ENCODE data around the gene JRKL.
A peak's percentile ranks its signal among the peaks of the same experiment; 100 is the strongest.

JRKL gene

DNA sequence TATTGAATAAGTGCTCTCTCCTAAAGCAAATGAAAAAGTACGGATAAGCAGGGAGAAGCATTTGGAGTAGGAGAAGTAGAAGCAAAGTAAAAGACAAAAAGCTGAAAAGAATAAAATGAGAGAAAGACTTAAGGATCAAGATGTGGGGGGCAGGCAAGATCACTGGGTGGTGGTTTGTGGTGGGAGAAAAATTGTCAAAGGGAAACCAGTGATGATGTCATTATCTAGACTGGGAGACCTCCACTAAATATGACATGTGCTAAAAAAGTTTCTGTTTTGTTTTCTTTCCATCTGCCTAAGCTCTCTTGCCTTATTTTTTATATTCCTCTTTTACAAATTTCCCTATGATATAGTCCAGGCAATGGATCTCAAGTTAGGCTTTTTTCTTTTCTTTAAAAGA is 32.0 kb upstream of the JRKL start:
- no peak overlapping the region for H3K4me3 ChIP-seq (replicated peaks; ENCODE audit: low read depth, low read length)
- TF ChIP-seq, protein P1, sequence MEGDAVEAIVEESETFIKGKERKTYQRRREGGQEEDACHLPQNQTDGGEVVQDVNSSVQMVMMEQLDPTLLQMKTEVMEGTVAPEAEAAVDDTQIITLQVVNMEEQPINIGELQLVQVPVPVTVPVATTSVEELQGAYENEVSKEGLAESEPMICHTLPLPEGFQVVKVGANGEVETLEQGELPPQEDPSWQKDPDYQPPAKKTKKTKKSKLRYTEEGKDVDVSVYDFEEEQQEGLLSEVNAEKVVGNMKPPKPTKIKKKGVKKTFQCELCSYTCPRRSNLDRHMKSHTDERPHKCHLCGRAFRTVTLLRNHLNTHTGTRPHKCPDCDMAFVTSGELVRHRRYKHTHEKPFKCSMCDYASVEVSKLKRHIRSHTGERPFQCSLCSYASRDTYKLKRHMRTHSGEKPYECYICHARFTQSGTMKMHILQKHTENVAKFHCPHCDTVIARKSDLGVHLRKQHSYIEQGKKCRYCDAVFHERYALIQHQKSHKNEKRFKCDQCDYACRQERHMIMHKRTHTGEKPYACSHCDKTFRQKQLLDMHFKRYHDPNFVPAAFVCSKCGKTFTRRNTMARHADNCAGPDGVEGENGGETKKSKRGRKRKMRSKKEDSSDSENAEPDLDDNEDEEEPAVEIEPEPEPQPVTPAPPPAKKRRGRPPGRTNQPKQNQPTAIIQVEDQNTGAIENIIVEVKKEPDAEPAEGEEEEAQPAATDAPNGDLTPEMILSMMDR (IDR thresholded peaks at IDR 0.05; ENCODE audit: low read length, missing control alignments), result no peak
- no peak for DNase-seq (ENCODE audit: low read depth)

DNA sequence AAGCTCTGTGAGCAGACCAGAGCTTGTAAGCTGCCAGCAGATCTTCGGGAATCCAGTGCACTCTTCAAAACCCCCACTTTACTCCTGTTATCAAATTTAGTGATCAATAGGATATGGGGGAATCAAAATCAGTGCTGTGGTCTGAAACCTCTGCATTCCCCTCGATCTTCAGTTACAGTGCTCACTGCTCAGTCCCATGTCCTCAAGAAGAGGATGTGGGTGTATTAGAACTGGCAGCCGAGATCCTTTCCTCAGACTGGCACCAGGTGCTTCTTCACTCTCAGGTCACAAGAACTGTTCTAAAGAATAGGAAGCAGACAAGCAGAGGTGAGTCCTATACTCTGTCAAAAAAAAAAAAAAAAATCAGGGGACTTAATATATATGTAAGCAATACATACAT is 31.5 kb upstream of the JRKL start:
- H3K4me3 ChIP-seq (replicated peaks; ENCODE audit: low read depth, low read length), result no peak overlapping the region
- TF ChIP-seq, protein P1 (IDR thresholded peaks at IDR 0.05; ENCODE audit: low read length, missing control alignments), result no peak
- no peak for DNase-seq (ENCODE audit: low read depth)

DNA sequence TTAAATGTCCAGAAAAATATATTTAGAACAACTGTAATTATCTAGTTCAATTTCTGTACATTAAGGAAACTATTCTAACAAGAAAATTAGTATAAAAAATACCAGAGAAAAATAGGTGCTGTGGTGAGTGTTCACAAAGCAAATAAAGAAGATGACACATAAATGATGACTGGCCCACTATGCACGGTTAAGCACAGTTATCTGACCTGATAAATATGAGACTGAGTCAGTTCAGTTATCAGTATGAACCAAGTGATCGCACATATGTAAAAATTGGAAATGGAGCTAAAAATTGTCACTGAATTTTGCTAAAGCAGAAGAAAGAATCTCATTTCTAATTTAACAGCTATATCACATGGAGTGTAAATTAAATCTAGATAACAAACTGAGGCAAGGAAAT is 28.0 kb upstream of the JRKL start:
- DNase-seq (ENCODE audit: low read depth), result peak; percentile 4
- TF ChIP-seq, protein P1 (IDR thresholded peaks at IDR 0.05; ENCODE audit: low read length, missing control alignments), result no peak
- no peak overlapping the region for H3K4me3 ChIP-seq (replicated peaks; ENCODE audit: low read depth, low read length)

DNA sequence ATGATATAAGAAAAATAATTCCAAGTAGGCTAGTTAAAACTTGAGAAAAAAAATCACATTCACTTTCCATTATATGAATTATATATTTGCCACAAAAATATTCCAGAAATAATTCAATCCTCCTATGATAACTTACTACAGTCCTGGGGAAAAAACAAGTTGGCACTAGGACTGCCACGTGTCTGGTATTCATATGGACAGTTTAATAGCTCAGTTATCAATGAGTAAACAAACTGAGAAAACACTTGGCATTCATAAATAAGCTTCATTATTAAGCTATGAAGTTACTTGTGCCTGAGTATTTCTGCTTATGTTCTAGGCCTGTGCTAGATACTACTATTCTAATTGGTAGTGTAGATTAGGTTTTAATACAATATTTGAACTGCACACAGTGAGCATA is 24.3 kb upstream of the JRKL start:
- TF ChIP-seq, protein P1 (IDR thresholded peaks at IDR 0.05; ENCODE audit: low read length, missing control alignments), result no peak
- H3K4me3 ChIP-seq (replicated peaks; ENCODE audit: low read depth, low read length), result no peak overlapping the region
- DNase-seq (ENCODE audit: low read depth), result no peak

DNA sequence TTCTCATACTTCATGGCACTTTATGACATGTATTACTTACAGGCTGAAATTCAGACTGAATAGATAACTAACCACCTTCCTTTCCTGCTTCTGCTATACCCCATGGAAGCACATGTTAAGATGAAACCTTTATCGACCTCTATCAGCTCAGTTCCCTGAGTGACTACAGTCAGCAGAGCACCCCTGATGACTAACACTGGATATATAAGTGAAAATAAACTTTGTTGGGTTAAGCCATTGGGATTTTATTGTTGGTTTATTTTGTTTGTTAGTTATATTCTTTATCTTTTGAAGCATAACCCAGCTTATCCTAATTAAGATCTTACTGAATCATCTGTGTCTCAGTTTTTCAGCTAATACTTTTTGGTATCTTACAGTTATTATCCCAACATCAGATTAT is 23.8 kb upstream of the JRKL start:
- DNase-seq (ENCODE audit: low read depth), result no peak
- H3K4me3 ChIP-seq (replicated peaks; ENCODE audit: low read depth, low read length), result no peak overlapping the region
- TF ChIP-seq, protein P1 (IDR thresholded peaks at IDR 0.05; ENCODE audit: low read length, missing control alignments), result no peak

DNA sequence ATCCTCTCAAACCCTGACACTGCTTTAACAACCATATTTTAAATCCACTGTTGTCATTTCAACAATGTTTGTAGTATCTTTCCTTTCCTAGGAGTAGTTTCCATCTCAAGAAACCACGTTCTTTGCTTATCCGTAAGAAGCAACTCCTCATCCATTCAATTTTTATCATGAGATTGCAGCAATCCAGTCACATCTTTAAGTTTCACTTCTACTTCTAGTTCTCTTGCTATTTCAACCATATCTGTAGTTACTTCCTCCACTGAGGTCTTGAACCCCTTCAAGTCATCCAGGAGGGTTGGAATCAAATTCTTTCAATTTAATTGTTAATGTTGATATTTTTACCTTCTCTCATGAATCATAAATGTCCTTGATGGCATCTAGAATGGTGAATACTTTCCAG is 22.5 kb upstream of the JRKL start:
- DNase-seq (ENCODE audit: low read depth), result no peak
- no peak overlapping the region for H3K4me3 ChIP-seq (replicated peaks; ENCODE audit: low read depth, low read length)
- TF ChIP-seq, protein P1 (IDR thresholded peaks at IDR 0.05; ENCODE audit: low read length, missing control alignments), result no peak

DNA sequence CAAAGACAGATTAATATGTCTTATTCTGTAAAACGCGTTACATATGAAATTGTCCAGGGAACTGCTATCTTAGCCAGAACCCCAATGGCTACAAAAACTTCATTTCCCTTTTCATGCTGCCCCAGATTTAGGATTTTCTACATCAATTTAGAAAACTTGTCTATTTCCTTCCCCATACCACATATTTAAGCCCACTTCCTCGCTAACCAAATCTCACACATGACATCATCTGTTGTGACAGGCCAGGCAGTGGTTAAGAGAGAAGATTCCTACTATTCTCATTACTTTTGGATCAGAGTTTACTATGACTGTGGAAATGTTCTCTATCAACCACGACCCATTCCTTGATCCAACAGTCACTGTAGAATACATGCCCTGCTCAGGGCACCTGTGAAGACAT is 16.0 kb upstream of the JRKL start:
- TF ChIP-seq, protein P1 (IDR thresholded peaks at IDR 0.05; ENCODE audit: low read length, missing control alignments), result no peak
- no peak overlapping the region for H3K4me3 ChIP-seq (replicated peaks; ENCODE audit: low read depth, low read length)
- DNase-seq (ENCODE audit: low read depth), result no peak

All from fibroblast of pulmonary artery (primary cell).